Hindlimb muscle (tissue), 1 donor: ENCODE measurements around the gene BLID. TPM values are rescaled to one million over a fixed set of nuclear protein-coding genes. Genes with fewer than 3 reads are reported as not detected.

Experiments
- DNase-seq: peaks from one replicate; pipeline ENCODE4 v3.0.0-alpha.2; 2013
- polyA plus RNA-seq: library from polyadenylated mRNA; unstranded; fragments of 120-200 nt; gene quantifications from one replicate; pipeline ENCODE4 v1.2.1, GENCODE V29; 2013; ENCODE audit not compliant: insufficient read length

The BLID gene
- polyA plus RNA-seq, 1 donor: not detected

DNA sequence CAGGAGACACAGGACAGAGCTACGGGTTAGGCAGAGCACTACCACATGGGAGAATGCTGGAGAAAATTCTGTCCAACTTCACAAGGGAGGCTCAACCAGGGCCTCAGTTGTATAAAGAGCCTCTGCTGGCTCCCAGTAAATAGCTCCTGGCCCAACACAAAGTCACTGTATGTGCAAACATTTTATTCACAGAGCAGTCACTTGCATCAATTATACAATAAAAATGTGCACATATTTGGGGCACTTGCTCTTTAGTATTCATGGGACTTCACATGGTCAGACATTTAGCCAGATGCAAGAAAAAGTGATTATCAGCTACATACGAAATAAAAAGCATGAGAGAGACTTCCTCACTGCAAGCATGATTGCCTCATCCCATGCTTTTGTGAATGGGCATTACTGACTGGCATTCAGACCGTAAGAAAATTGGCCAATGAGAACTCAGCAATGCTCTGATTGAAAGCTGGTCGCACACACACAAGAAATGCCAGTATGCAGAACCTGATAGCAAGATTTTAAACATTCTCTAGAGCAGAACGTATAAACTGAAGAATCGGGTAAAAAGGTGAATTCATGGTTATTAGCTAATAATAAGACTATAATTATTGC is 39.4 kb downstream of the BLID start:
- DNase-seq: no peak

DNA sequence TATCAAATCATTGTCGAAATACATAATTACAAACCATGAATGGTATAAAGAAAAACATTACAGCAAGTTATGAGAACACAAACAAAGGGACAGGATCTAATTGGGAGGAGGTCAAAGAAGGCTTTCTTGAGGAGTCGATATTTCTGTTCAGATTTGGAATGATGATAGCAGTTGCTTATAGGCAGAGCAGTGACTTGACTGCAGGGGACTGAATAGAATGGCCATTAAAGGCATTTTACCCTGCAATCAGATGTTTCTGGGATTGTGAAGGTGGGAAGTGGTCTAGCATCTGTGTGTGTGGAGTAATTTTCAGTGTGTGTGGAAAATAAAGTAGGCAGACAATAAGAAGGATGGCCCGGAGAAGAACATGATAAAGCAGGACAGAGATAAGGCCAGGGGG is 41.0 kb downstream of the BLID start:
- no peak for DNase-seq

DNA sequence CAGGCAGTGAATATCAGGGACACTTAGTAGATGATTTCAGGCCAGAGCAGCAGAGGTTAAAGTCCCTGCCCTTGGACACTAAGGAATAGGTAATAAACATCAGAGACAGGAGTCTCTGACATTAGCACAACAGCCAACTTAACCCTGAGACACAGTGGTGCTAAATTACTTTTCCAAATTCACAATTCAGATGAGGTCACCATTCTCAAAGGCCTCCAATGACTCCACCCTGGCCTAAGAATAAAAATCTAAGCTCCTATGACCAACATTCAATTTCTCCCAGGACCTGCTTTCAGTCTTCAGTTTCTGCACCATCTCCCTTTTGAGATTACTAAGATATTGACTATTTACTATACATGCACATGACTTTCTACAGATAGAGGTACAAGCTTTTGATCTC is 42.0 kb downstream of the BLID start:
- no peak for DNase-seq

GRCh38 chr11:122071709-122072202 is 44.3 kb downstream of the BLID start:
- no peak for DNase-seq

- peak; percentile 70 for DNase-seq
Observed at GRCh38 chr11:122069707-122070360, 46.2 kb downstream of the BLID start.

DNA sequence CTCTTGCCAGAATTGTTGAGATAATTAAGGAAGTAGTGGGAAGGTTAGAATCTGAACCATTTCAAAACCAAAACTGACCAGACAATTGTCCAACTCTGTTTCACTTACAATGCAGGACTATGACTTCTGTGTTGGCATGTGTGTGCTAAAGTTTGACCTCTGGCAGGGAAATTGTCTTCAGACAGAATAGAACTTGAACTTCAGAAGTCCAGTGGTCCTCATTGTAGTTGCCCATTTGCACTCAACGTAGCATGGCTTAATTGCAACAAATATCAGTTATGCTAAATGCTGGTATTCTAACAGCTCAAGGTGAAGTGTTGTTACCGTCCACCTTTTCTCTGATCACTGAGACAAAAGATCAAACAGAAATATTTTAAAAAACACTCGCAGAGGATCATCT is 47.2 kb downstream of the BLID start:
- DNase-seq: no peak

- no peak for DNase-seq
Observed at GRCh38 chr11:122068141-122068540, 47.9 kb downstream of the BLID start.
